HG03457 (cell line): ENCODE data around the gene MGAT4C.
"Not testable (repeated sequence)": the region's sequence is repeated elsewhere in the genome, so short reads cannot be mapped to it uniquely, and the experiment has no call there.

Source experiments
- ATAC-seq: cut with Tn5 transposase; IDR thresholded peaks from one replicate; pipeline ENCODE4 v1.9.1; 2021; ENCODE audit warnings: moderate number of reproducible peaks; ENCODE audit not compliant: unreplicated experiment

MGAT4C gene

GRCh38 chr12:86138770-86139169 is 117.4 kb downstream of the MGAT4C start:
- no peak for ATAC-seq

GRCh38 chr12:86137936-86138335 is 118.3 kb downstream of the MGAT4C start:
- no peak for ATAC-seq

GRCh38 chr12:86134561-86134960 is 121.6 kb downstream of the MGAT4C start:
- ATAC-seq, result no peak

GRCh38 chr12:86126900-86127299 is 129.3 kb downstream of the MGAT4C start:
- ATAC-seq, result not testable (repeated sequence)

GRCh38 chr12:86122846-86123468 is 133.2 kb downstream of the MGAT4C start:
- no peak for ATAC-seq

GRCh38 chr12:86118161-86118560 is 138.0 kb downstream of the MGAT4C start:
- ATAC-seq, result no peak

GRCh38 chr12:86117711-86118110 is 138.5 kb downstream of the MGAT4C start:
- no peak for ATAC-seq

GRCh38 chr12:86104087-86104486 is 152.1 kb downstream of the MGAT4C start:
- no peak for ATAC-seq

GRCh38 chr12:86097161-86097560 is 159.0 kb downstream of the MGAT4C start:
- ATAC-seq, result no peak

- ATAC-seq, result no peak
These were observed 164.5 kb downstream of the MGAT4C start for GRCh38 chr12:86091681-86092080.

GRCh38 chr12:86081843-86082242 is 174.3 kb downstream of the MGAT4C start:
- no peak for ATAC-seq

- ATAC-seq, result not testable (repeated sequence)
These were observed 197.1 kb downstream of the MGAT4C start for GRCh38 chr12:86059052-86059451.

- ATAC-seq, result no peak
These were observed 198.9 kb downstream of the MGAT4C start for GRCh38 chr12:86057092-86057845.

GRCh38 chr12:86052921-86053320 is 203.3 kb downstream of the MGAT4C start:
- ATAC-seq, result no peak

- no peak for ATAC-seq
These were observed 206.2 kb downstream of the MGAT4C start for GRCh38 chr12:86050010-86050409.

- no peak for ATAC-seq
These were observed 211.8 kb downstream of the MGAT4C start for GRCh38 chr12:86044396-86044795.

GRCh38 chr12:86042062-86042461 is 214.1 kb downstream of the MGAT4C start:
- no peak for ATAC-seq

GRCh38 chr12:86018361-86018760 is 237.8 kb downstream of the MGAT4C start:
- no peak for ATAC-seq

- no peak for ATAC-seq
These were observed 241.2 kb downstream of the MGAT4C start for GRCh38 chr12:86015026-86015425.

- ATAC-seq, result no peak
These were observed 249.5 kb downstream of the MGAT4C start for GRCh38 chr12:86006727-86007126.

GRCh38 chr12:85998074-85998473 is 258.1 kb downstream of the MGAT4C start:
- no peak for ATAC-seq

GRCh38 chr12:85996280-85996679 is 259.9 kb downstream of the MGAT4C start:
- ATAC-seq, result no peak

- no peak for ATAC-seq
These were observed 262.4 kb downstream of the MGAT4C start for GRCh38 chr12:85993746-85994145.
